NCI-H526 treated with DMSO at 0.1 percent for 48 hours (cell line): ENCODE results near the gene P3H2.
"Not testable (repeated sequence)": the region's sequence is repeated elsewhere in the genome, so short reads cannot be mapped to it uniquely, and the experiment has no call there.

Experiments used
- DNase-seq: peaks from one replicate; lab custom pipeline; 2025; lab: John Stamatoyannopoulos, UW

Gene P3H2

DNA sequence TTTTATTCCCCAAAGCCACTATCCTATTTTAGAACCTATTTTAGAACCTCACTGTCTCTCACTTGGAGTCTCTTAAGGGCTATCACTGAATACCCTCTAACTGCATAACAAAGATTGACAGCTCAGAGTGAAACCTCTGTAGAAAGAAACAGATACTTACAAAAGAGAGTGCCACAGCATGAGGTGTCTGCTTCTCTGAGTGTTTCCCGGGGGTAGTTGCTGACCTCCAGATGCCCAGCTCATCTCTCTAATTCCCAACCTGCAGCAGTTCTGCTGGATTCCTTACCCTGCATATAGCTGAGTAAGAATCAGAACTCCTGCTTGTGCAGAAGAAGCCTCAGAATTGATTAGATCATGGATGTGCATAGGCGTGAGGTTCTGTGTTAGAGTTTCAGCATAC lies 34.5 kb downstream of the P3H2 start:
- no peak for DNase-seq

DNA sequence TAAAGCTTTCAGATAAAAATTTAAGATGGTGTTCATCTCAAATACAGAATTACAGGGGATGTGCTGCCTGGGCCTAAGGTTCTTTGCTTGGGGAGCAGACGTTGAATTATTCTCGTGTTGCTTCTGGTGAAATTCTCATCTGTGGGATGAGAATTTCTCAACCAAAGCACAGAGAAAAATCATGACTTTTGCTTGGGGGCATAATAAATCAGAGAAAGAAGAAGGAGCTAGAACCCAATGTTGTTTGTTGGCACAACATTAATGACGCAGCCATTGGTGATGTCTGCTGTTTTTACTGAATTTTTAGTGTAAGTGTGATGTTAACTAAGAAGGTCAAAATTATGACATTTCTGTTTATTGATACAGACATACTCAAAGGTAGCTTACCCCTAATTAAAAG lies 35.7 kb downstream of the P3H2 start:
- no peak for DNase-seq

DNA sequence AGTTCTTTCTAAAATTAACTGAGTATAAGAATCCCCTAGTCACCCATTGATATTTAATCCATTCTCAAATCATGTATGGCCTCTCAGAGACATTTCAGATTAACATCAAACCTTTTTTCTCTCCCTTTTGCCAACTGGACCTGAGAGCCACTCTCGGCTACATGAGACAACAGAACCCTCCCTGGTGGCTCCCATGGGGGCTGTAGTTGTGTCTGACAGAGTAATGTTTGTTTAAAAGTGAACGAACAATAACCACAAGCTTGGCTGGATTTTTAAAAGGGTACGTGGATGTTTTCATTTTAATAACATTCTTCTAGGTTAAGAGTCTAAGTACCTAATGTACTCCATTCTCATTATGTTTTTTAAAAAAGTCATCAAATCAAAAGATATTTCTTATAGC lies 37.1 kb downstream of the P3H2 start:
- no peak for DNase-seq

DNA sequence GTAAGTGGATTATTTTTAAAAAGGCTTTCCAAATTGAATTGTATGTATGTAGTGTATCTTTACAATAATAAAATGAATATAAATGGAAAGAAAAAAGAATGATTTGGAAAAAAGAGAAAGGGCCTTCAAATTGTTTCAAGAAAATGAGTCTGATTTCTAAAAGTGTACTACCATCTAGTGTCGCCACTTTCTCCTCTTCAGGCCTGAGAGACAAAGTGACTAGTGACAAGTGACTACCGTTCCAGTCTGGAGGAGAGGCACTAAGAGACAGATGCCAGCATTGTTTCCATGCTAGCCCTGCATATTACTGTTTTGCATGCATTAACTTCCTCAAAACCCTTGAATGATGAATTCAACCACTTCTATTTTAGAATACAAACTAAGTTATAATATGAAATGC lies 39.3 kb downstream of the P3H2 start:
- DNase-seq, result peak; percentile 74

DNA sequence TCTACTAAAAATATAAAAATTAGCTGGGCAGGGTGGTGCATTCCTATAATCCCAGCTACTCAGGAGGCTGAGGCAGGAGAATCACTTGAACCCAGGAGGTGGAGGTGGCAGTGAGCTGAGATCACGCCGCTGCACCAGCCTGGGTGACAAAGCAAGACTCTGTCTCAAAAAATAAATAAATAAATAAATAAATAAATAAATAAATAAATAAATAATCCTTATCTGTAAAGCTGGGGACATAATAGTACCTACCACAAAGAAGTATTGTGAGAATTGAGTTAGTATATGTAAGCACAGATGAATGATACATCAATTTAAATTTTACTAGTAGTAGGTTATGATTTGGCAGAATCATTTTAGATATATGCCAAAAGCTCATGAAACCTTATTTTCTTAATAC lies 41.5 kb downstream of the P3H2 start:
- DNase-seq, result not testable (repeated sequence)

DNA sequence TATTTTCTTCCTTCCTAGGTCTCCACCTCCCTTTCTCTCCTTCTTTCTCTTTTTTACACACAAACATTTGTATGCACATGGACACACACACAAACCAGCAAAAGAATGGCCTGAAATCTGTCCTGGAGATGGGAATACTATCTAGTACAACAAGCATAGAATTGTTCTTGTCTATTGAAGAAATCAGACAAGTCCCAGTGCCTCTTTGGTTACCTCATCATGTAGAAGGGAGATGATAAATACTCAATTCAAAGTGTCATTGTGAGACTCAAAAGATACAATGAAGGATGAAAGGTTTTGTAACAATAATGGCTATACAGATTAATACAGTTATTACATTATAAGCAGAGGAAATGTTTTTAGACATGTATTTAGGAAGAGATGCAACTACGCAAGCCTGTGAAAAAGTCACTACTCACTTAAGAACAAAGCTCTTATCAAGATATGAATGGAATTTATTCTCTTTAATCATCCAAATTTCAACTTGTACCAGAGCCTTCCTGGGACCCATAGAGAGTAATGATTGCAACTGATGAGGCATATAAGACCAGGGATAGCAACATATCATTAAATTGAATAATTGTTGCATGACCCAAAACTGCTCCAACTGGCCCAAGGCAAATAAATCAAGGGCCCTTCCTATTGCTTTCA lies 43.2 kb downstream of the P3H2 start:
- no peak for DNase-seq

DNA sequence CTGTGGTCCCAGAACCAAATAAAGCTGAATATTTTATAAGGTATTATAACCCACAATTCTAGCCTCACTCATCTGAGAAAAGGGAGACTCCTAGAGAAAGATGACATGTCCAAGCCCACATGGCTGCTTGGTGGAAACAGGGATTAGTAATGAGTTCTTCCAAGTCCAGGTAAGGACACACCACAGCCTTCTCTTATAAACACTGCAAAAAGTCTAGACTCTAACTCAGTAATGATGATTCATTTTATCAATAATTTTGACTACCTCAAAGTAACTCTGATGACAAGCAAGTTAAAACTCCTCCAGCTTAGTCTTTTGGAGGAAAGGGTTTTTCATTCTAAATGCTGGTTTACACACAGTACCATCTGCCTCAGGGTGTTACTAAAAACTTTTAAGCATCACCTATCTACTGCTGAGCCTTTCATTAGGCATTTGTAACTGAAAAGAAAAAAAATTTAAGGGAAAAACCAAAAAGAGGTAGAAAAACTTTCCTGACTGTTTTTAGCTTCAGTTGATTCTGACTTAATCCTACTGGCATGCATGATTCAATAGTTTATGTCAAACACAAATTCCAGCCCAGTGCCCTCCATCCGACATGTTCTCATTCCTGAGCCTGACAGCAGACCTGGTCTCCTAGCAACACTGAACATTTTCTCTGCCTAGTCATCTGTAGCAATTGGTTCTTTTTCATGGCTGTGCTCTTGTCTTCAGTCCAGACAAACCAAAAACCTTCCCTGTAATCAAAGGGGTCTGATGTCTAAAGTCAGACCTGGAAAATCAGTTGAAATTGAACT lies 43.9 kb downstream of the P3H2 start:
- DNase-seq, result no peak

DNA sequence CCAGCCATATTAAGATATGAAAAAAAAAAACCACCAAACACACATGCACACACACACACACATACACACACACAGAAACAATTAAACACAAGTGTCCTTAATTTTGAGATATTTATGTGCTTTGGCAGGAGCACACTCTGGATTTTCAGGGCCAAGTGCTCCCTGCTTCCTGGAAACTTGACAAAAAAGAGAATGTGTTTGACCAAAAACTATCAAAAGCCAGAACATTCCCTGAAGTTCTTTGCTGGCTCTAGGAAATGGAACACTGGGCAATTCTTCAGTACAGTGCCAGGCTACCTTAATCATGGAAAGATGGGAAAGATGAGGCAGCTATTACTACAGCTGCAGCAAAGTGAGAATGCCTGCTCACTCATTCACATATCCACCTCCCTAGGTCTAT lies 44.6 kb downstream of the P3H2 start:
- no peak for DNase-seq

DNA sequence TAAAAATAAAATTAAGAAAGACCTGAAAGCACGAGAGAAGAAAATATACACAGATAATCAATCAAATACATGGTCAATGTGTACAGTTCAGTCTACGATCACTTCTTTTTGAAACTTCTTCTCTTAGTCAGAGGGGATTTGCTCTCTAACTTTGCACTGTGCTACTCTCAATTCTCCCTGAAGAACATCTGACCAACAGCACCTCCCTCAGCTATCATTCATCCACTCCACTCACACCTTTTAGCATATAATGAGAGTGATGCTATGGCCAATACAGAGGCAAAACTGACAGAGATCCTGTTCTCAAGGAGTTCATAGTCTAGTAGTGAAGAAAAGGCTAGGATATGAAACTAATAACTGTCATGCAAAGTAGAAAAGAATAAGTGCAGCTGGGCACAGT lies 45.9 kb downstream of the P3H2 start:
- no peak for DNase-seq

DNA sequence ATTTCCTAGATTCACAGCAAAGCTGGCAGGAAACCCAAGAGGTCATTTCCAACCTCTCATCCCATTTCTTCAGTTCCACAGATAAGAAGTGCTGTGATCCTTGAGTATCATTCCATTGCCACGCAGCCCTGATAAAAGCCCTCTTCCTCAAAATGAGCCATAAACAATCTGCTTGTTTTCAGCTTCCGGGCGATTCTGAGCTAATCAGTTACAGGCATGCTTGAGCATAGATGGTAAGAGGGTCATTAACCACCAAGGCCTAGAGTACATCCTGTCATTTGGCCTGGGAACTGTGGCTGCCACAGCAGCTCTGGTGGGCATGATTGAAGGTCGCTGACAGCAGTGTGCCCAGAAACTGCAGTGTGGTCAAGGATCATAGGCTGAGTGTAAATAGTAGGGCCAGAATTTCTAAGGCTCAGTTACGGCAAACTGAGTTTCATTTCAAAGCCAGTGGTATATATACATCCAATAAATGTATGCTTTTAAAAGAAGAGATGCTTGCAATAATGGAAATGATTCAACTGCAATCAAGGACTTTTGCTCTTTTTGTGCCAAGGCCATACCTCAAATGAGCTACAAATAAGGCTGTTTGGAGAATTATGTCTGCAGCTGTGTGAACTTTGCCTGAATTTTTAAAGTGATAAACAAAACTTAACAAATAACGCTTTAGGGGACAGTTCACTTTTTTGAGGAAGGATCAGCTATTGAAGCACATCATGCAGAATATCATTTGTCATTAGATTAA lies 47.3 kb downstream of the P3H2 start:
- no peak for DNase-seq

DNA sequence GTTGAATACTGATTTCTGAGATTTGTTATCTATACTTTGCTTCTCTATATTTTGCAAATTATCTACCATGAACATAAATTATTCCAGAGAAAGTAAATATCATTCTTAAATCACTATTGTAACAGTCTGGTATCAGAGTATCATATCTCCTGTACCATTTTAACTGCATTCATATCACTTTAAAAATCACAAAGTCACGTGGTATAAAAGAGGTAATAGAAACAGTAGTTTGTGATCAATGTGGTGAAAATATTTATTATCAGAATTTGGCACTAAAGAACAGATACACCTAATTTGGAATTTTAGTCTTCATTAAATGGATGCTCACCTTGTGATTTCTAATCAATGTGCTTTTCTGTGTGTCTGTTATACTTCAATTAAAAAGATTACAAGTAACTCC lies 47.8 kb downstream of the P3H2 start:
- no peak for DNase-seq

DNA sequence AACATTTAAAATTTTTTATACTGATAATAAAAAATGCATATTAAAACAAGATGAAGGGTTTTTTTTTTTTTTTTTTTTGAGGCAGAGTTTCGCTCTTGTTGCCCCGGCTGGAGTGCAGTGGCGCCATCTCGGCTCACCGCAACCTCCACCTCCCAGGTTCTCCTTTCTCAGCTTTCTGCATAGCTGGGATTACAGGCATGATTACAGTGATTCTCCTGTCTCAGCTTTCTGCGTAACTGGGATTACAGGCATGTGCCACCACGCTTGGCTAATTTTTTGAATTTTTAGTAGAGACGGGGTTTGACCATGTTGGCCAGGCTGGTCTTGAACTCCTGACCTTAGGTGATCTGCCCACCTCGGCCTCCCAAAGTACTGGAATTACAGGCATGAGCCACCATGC lies 48.8 kb downstream of the P3H2 start:
- not testable (repeated sequence) for DNase-seq

DNA sequence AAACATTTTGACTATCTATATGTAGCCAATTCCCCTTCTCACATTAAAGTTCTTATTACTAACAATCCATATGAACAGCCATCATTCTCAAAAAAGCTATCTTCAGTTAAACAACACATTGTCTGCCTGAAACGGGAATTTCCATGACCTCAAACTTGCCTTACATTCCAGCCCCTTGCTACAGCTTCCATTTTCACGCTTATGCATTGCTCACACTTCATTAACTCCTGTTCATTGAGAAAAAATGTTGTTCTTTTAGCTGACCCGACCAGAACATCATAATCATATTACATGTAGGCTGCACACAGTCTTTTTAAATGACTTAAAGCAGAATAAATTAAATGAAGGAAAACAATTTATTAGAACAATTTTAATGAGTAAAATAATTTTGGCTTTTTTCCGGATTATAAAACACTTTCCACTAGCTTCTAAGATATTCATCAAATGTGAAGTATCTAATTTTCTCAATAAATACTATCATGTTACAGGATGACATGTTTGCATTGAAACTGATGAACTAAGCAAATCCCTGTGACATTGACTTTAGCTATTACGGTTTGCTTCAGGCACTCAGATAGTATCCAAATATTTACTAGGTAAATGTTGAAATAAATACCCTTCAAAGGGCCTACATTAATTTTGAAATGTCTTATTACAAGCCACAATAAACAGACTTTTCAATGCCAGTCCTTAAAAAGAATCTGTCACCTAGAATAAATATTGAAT lies 49.9 kb downstream of the P3H2 start:
- no peak for DNase-seq

DNA sequence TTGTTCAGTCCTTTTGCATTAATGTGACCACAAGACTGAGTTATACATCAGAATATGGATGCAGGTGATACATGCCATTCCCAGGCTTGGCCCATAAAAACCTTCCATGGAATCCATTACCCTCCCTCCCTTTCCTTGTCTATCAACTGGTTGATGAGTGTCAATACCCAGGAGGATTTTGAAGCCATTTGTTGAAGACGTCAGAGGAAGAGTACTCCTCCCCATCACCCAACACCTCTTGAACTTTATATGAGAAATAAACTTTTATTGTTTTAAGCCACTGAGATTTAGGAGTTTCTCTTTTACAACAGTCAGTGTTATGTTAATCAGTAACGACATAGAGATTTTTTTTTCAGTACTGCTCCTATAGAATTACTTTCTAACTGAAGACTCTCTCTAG lies 55.5 kb downstream of the P3H2 start:
- DNase-seq, result no peak

DNA sequence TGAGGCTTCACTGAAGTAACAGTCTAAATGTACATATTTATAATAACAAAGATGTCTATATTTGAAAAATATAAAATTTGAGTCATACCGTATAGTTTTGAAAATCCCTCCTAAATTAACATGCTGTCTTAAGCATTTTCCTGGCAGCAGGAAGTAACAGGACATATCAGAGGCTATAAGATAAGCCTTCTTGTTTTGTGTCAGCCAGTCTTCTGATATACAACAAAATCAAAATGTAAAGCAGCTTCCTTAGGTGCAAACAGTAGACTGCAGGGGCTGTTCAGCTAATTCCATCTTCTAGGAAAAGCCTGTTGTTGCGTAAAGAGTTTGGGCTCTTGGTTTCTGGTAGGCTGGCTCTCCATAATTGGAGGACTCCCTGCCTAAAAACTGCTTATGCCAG lies 56.0 kb downstream of the P3H2 start:
- DNase-seq, result no peak

DNA sequence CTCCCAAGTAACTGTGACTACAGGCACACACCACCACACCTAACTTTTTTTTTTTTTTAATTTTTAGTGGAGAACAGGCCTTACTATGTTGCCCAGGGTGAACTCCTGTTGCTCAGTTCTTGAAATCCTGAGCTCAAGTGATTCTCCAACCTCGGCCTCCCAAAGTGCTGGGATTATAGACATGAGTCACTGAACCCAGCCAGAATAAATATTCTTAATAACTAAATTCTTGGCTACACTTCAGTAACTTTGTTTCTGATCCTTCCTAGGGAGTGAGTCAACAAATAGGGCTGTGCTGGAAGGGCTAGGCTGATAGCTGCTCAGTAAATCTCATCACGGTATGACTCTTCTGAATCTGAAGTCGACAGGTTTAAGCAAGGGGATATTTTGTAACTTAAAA lies 56.6 kb downstream of the P3H2 start:
- DNase-seq, result no peak

DNA sequence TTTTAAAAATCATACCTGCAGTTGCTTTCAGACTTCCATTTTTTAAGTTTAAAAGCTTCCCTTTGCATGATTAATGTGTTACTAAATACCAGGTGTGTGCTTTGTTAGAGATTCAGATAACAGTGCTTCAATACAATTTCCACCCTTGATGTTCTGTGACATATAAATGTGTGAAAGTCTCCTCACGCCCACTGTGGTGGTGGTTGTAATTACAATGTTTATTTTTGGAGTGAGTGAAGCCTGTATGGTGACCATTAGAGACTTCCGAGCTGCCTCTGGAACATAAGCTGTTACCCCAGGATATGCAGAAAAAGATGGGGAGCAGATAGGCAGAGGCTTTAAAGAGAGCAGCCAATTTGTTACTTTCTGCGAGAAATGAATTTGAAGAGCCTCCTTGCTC lies 57.2 kb downstream of the P3H2 start:
- DNase-seq, result no peak

DNA sequence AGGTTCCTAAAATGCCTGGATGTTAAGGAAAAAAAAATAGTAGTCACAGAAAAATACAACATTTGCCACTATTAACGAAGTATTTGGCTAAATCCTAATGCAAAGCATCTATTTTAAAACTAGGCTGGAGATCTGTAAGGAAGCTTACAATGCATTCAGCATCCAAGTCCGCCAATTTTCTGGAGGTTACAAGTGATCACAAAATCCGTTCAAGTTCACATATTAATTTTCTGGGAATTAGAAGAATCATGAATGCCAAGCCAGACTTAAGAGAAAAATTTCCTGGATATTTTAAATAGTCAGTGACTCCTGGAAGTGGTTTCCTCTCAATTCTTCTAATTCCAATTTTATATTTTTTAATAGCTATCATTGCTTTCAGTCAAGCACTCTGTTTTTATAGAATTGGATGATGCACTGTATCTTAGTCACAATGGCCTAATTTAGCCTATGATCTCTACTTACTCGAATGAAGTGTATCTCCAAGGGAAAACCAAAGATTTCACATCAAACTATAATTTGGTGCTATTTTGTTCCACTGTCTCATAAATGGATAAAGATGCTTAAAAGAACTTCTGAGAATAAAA lies 60.4 kb downstream of the P3H2 start:
- DNase-seq, result no peak

DNA sequence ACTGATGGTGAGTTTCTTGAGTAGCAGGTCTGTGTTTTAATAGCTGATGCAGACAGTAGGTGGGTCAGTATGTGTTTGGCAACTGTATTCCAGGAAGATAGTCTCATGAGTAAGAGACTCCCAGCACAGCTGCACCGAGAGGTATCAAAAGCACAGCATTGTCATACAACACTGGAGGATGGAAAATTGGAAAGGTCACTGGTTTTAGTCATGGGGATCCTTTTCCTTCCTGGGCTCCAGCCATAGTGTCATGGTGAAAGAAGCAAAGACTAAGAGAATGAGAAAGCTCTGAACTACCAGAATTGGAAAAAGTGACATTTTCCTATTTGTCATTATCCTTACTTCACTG lies 61.5 kb downstream of the P3H2 start:
- DNase-seq, result no peak

DNA sequence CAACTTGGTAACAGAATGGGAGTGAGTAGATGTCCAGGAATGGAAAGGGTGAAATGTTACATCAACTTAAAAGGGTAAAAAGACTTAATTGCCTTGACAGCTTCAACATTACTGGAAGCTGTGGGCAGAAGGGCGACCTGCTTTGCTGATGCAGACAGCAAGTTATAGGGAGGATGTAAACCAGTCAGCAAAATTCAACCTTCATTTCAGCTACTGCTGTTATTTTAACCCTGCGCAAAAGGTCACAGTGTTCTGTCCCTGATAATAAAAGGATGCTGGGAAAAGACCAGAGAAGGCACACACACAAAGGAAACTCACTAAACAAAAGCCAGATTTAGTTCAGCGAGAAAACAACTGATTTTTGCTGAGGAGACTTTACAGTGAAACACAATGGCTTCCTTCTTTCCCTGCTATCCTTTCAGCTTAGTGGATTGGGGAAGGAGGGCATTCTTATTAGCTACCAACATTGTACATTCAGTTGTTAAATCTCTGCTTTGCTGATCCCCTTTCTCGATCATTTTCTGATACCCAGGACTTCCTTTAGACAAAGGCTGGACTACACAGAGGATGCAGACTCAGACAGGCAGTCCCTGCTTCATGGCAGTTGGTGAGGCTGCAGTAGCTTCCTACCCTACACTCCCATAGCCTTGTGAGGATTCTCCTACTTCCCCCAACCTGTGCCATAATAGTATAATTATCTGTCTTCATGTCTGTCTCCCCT lies 62.0 kb downstream of the P3H2 start:
- DNase-seq, result no peak

DNA sequence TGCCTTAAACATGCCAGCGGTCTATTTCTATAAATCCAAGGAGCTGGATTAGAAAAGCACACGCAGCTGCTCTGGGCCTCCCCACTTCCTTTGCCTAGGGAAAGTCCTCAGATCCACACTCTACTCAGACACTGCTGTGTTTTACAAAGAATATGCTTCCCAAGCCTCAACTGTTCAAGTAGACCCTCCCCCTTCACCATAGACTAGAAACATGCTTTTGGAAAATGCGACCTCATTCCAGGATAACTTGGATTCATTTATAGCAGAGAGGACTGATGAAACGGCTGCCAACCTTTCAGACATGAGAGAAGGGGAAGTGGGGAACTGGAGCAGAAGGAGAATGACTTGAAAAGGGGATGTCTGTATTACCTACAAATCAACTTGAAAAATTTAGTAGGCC lies 64.0 kb downstream of the P3H2 start:
- no peak for DNase-seq

DNA sequence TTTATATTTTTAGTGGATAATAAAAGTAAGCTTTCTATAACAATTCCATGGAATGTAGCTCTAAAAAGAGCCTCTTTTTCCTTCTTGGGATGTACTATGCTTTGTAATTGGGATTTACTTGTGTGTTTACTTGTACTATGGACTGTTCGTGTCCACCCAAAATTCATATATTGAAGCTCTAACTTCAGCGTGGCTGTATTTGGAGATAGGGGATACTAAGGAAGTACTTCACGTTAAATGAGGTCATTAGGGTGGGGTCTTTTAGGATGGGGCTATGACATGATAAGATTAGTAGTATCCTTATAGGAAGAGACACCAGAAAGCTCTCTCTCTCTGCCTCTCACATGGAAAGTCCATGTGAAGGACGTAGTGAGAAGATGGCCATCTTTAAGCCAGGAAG lies 64.9 kb downstream of the P3H2 start:
- DNase-seq, result no peak
